Activated CD4-positive, alpha-beta T cell treated with anti-CD3 and anti-CD28 coated beads, Interleukin-2, amount 10 ng/mL, durations not matched to agents 24 days and 14 days (primary cell): ENCODE results near the gene DYSF. TPM values are rescaled to one million over a fixed set of nuclear protein-coding genes. Genes with fewer than 3 reads are reported as not detected.

Experiments used
- DNase-seq: peaks from one replicate; pipeline ENCODE4 v3.0.0; 2022
- H3K27ac Mint-ChIP-seq: one replicate; pipeline ENCODE4 v1.8.0; 2022; ENCODE audit warnings: mild to moderate bottlenecking, mixed read lengths
- H3K27me3 Mint-ChIP-seq: one replicate; pipeline ENCODE4 v1.8.0; 2022; ENCODE audit warnings: mixed read lengths
- H3K36me3 Mint-ChIP-seq: one replicate; pipeline ENCODE4 v1.8.0; 2022; ENCODE audit warnings: low read depth, mild to moderate bottlenecking, mixed read lengths
- H3K4me1 Mint-ChIP-seq: one replicate; pipeline ENCODE4 v1.8.0; 2021; ENCODE audit warnings: mixed read lengths
- H3K4me3 Mint-ChIP-seq: one replicate; pipeline ENCODE4 v1.8.0; 2022; ENCODE audit warnings: mild to moderate bottlenecking, moderate library complexity, mixed read lengths
- H3K9me3 Mint-ChIP-seq: one replicate; pipeline ENCODE4 v1.8.0; 2021; ENCODE audit warnings: mixed read lengths
- intact Hi-C: fragments of 100-400 bp; cut with micrococcal nuclease; formaldehyde crosslinking; loops from one replicate; pipeline ENCODE4 v1.15.1; 2023
- total RNA-seq: library from RNA; stranded (reverse); gene quantifications from 2 replicates; pipeline ENCODE4 v1.2.3, GENCODE V29; 2022

The DYSF gene
- total RNA-seq, 1 donor from 2014 or later: not detected

- H3K9me3 Mint-ChIP-seq: no peaks in the 10 kb centered on the region
- H3K27ac Mint-ChIP-seq: no peak overlapping the region
- H3K4me1 Mint-ChIP-seq: no peaks in the 10 kb centered on the region
- no peak for DNase-seq
- intact Hi-C loops: no loop called here
- no peaks in the 10 kb centered on the region for H3K27me3 Mint-ChIP-seq
- no peak overlapping the region for H3K4me3 Mint-ChIP-seq
- no peaks in the 10 kb centered on the region for H3K36me3 Mint-ChIP-seq
These were observed 231.1 kb downstream of the DYSF start for GRCh38 chr2:71684226-71685072.

GRCh38 chr2:71685073-71685848 lies 231.9 kb downstream of the DYSF start:
- Mint-ChIP-seq H3K27ac (no peak overlapping the region), H3K27me3 (no peaks in the 10 kb centered on the region), H3K4me1 (no peaks in the 10 kb centered on the region), H3K9me3 (no peaks in the 10 kb centered on the region), H3K36me3 (no peaks in the 10 kb centered on the region), H3K4me3 (no peak overlapping the region)
- DNase-seq: no peak
- intact Hi-C loops: no loop called here

- Mint-ChIP-seq H3K27me3 (no peaks in the 10 kb centered on the region), H3K9me3 (no peaks in the 10 kb centered on the region), H3K27ac (no peak overlapping the region), H3K36me3 (no peaks in the 10 kb centered on the region), H3K4me1 (no peaks in the 10 kb centered on the region), H3K4me3 (no peak overlapping the region)
- intact Hi-C loops: no loop called here
- no peak for DNase-seq
These were observed 232.7 kb downstream of the DYSF start for GRCh38 chr2:71685941-71686611.

DNA sequence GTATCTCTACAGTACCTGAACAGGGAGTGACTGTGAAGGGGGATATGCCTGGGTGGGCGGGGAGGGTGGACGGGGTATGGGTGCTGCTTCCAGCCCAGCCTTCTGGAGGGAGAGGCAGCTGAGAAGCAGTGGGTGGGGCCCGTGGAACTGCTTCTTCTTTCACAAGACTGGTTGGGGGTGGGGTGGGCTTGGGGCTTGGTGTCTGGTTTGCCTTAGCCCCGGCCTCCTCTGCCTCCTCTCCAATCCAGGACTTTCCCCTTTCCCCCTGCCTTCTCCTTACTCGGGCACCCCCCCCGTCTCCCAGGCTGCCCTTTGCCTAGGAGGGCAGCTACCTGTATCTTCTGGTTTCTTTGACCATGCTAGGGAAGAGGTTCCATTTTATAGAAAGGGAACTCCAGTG lies 233.4 kb downstream of the DYSF start:
- no peaks in the 10 kb centered on the region for H3K9me3 Mint-ChIP-seq
- H3K4me1 Mint-ChIP-seq: no peaks in the 10 kb centered on the region
- DNase-seq: no peak
- no peak overlapping the region for H3K27ac Mint-ChIP-seq
- no peaks in the 10 kb centered on the region for H3K36me3 Mint-ChIP-seq
- no peaks in the 10 kb centered on the region for H3K27me3 Mint-ChIP-seq
- intact Hi-C loops: no loop called here
- H3K4me3 Mint-ChIP-seq: no peak overlapping the region

DNA sequence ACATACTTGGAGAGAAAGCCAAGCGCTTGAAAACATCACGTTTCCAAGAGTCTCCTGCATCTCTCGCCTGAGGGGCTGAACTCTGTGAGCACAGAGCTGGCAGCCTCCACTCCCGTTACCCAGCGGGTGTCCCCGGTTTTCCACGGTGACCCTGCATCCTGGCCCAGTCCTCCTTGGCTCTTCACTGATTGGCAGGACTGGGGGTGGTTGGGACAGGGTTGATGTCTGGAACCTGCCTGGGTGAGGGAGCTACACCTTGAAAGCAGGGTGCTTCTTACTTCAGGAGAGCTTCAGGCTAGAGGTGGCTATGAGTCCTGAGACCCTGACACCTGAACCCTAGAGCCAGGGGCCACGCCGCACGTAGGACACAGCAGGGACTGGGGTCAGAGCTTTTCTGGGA lies 234.1 kb downstream of the DYSF start:
- H3K27ac Mint-ChIP-seq: no peak overlapping the region
- no peak for DNase-seq
- H3K27me3 Mint-ChIP-seq: no peaks in the 10 kb centered on the region
- no peaks in the 10 kb centered on the region for H3K9me3 Mint-ChIP-seq
- intact Hi-C loops: no loop called here
- no peaks in the 10 kb centered on the region for H3K36me3 Mint-ChIP-seq
- H3K4me1 Mint-ChIP-seq: no peaks in the 10 kb centered on the region
- H3K4me3 Mint-ChIP-seq: no peak overlapping the region

- H3K36me3 Mint-ChIP-seq: no peaks in the 10 kb centered on the region
- intact Hi-C loops: no loop called here
- no peaks in the 10 kb centered on the region for H3K9me3 Mint-ChIP-seq
These were observed 235.2 kb downstream of the DYSF start for GRCh38 chr2:71688530-71688929.

DNA sequence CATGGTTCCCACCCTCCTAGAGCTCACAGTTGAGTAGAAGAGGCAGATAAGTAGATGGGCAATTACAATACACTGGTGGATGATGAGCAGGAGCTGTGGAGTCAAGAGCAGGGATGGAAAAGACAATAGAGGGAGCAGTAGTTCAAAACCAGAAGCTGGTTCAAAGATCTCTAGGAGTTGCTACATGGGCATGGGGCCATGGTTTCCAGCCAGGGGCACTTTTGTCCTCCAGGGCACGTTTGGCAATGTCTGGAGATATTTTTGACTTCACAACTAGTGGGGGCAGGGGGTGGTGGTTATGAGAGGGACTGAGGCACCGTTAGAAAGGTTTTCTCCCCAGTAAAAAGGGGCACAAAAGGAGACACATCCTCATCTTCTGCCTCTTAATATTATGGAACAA lies 236.0 kb downstream of the DYSF start:
- H3K4me1 Mint-ChIP-seq: no peaks in the 10 kb centered on the region
- H3K4me3 Mint-ChIP-seq: no peak overlapping the region
- intact Hi-C loops: no loop called here
- H3K27ac Mint-ChIP-seq: no peak overlapping the region
- H3K27me3 Mint-ChIP-seq: no peaks in the 10 kb centered on the region
- H3K36me3 Mint-ChIP-seq: no peaks in the 10 kb centered on the region
- no peaks in the 10 kb centered on the region for H3K9me3 Mint-ChIP-seq
- DNase-seq: no peak

More at GRCh38 chr2:71688530-71688929, 235.2 kb downstream of the DYSF start:
- Mint-ChIP-seq H3K4me1 (no peaks in the 10 kb centered on the region), H3K4me3 (no peak overlapping the region), H3K27ac (no peak overlapping the region), H3K27me3 (no peaks in the 10 kb centered on the region)
- DNase-seq: no peak

DNA sequence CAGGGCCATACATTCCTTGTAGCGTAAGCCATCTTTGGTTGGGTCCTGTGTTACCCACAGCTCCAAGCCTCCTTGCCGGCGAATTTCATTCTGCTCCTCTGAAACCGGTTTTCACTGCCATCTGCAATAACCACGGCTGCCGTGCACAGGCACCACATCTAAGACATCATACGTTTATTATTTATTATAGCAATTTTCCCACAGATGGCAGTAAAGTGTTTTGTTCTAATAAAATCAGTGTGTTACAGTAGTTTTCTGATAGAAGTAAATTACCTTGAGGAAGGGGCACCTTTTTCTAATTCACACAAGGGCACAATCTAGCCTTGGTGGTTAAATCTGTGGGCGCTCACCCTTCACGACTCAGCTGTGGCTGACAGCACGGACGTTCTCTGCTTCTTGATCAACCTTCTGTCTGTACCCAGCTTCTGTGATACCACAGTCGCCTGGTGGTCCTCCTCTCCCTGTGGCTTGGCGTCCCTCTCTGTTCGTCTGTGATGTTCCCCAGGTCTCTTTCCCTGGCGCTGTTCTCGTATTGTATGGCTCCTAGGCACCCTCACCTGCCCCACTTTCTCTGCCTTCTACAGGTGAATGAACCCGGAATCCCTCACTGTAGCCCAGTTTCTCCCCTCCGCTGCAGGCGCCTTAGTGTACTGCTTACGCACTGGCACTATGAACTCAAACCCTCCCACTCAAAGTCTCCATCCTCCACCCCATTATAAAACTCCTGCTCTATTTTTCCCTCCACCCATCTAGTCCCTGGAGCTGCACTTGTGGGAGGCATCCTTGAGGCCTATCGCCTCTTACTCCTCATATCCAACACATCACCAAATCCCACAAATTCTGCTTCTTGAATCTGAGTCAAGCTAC lies 236.8 kb downstream of the DYSF start:
- H3K27ac Mint-ChIP-seq: no peak overlapping the region
- no peaks in the 10 kb centered on the region for H3K36me3 Mint-ChIP-seq
- no peak for DNase-seq
- no peaks in the 10 kb centered on the region for H3K27me3 Mint-ChIP-seq
- intact Hi-C loops: no loop called here
- H3K4me1 Mint-ChIP-seq: no peaks in the 10 kb centered on the region
- no peaks in the 10 kb centered on the region for H3K9me3 Mint-ChIP-seq
- H3K4me3 Mint-ChIP-seq: no peak overlapping the region

DNA sequence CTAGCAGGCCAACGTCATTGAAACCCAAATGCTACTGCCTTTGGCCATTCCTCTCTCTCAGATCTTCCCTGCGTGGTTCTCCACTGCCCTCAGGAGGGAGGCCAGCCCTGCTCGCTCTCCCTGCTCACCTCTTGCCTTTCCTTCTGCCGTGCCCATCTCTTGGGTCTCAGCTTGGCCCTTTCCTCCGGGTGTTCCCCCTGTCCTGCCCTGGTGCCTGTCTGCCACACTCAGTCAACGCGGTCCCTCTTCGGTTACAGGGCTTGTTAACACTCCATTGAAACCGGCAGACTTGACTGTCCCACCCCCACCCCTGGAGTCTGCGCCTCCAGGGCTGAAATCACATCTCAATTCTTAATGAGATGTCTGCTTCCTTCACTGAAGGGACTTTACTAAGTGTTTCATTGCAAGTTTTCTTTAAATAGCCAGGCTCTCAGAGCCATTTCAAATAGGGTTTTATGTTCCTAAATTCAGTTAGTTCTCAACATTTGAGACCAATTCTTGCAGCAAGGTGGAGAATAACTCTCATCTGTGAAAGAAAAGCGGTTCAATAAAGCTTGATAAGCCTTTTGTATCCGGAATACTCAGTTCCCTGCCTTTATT lies 237.6 kb downstream of the DYSF start:
- no peak for DNase-seq
- Mint-ChIP-seq H3K4me1 (no peaks in the 10 kb centered on the region), H3K27ac (no peak overlapping the region), H3K9me3 (no peaks in the 10 kb centered on the region), H3K36me3 (no peaks in the 10 kb centered on the region), H3K27me3 (no peaks in the 10 kb centered on the region), H3K4me3 (no peak overlapping the region)
- intact Hi-C loops: no loop called here

DNA sequence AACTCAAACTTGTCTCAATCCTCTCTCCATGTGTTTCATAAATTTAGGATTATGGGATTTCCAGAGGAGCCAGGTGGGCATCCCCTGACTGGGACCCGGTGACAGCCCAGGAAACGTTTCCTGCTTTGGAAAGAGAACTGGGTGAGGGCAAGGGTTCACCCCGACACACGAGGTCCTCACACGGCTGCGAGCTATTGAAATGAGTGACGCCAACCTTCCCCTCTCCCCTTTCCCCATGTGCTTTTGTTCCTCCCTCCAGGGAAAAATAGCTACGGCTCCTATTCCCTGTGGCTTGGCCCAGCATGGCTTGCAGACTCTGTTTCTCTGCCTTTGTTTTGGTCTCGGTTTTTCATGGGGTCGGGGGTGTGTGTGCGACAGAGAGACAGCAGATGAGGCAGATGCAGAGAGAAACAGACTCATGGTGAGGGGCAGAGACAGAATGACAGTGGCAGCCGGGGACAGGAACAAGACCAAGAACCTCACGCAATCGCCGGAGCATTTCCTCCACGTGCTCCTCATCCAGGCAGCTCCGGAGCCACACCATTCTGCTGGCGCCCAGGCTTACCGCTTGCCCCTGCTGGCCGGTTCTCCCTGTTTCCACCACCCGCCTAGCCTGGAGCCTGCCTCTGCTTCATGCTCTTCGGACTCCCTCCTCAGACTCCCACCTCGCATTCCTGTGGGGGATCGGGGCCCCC lies 238.5 kb downstream of the DYSF start:
- no peaks in the 10 kb centered on the region for H3K4me1 Mint-ChIP-seq
- H3K9me3 Mint-ChIP-seq: no peaks in the 10 kb centered on the region
- no peaks in the 10 kb centered on the region for H3K36me3 Mint-ChIP-seq
- no peaks in the 10 kb centered on the region for H3K27me3 Mint-ChIP-seq
- DNase-seq: no peak
- no peak overlapping the region for H3K27ac Mint-ChIP-seq
- intact Hi-C loops: no loop called here
- H3K4me3 Mint-ChIP-seq: no peak overlapping the region

GRCh38 chr2:71692621-71693277 lies 239.4 kb downstream of the DYSF start:
- H3K4me1 Mint-ChIP-seq: no peaks in the 10 kb centered on the region
- no peak overlapping the region for H3K27ac Mint-ChIP-seq
- H3K9me3 Mint-ChIP-seq: no peaks in the 10 kb centered on the region
- no peak for DNase-seq
- no peaks in the 10 kb centered on the region for H3K27me3 Mint-ChIP-seq
- no peak overlapping the region for H3K4me3 Mint-ChIP-seq
- no peaks in the 10 kb centered on the region for H3K36me3 Mint-ChIP-seq
- intact Hi-C loops: no loop called here
